Ovary (tissue), 9 donors: ENCODE data around the gene ATF7. TPM values are rescaled to one million over a fixed set of nuclear protein-coding genes. Genes with fewer than 3 reads are reported as not detected.

Experiments
- DNase-seq, 5 donors: peaks; one replicate each; pipeline ENCODE4 v3.0.0-alpha.2; 2019 to 2020
- H3K27ac ChIP-seq, 2 donors: fragments of 200-600 bp; one replicate each; pipeline versions ENCODE4 v1.5.1 to v1.8.0; 2019 to 2022
- H3K27me3 ChIP-seq: fragments of 200-600 bp; one replicate; pipeline ENCODE4 v1.8.0; 2022
- H3K36me3 ChIP-seq: fragments of 200-600 bp; sonication (generic); one replicate; pipeline ENCODE4 v1.5.1; 2019
- H3K4me1 ChIP-seq: one replicate; pipeline ENCODE4 v1.8.1; 2013; ENCODE audit warnings: mild to moderate bottlenecking, moderate library complexity; ENCODE audit not compliant: insufficient read depth
- H3K4me3 ChIP-seq: fragments of 200-600 bp; sonication (generic); one replicate; pipeline ENCODE4 v1.5.1; 2017
- H3K9me3 ChIP-seq, 2 donors: fragments of 200-600 bp in 1 of 2; sonication (generic) in 1 of 2; one replicate each; pipeline versions ENCODE4 v1.5.1 to v1.8.1; 2013 to 2019; ENCODE audit warnings: mild to moderate bottlenecking in 1 of 2, moderate library complexity in 1 of 2
- EP300 ChIP-seq: sonication (generic); formaldehyde crosslinking; IDR thresholded peaks from one replicate; pipeline ENCODE4 v1.6.1; 2017; ENCODE audit warnings: antibody characterized with exemption
- POLR2A ChIP-seq: fragments of 450-650 bp; IDR thresholded peaks from one replicate; pipeline ENCODE4 v1.6.1; 2017; ENCODE audit warnings: antibody characterized with exemption, mild to moderate bottlenecking, moderate library complexity
- WGBS, 3 donors: extraction: QIAGEN DNeasy Blood & Tissue Kit in 1 of 3; methylation state at CpG; one replicate each; pipeline versions ENCODE4 v1.1.5 to v1.1.7; 2013 to 2017; 5-methylcytosine and 5-hydroxymethylcytosine counted together
- intact Hi-C, 4 donors: fragments of 100-400 bp; cut with DNase I; formaldehyde crosslinking; loops; one replicate each; pipeline versions ENCODE4 v1.11.0 to v1.15.1; 2022 to 2023
- polyA plus RNA-seq, 2 donors: library from polyadenylated mRNA; stranded (reverse); fragments of 200-250 nt in 1 of 2; fragments of 350-450 nt in 1 of 2; fragmentation: Illumina TruSeq in 1 of 2; extraction: RNeasy Lipid Tissue Mini Kit (QIAGEN cat#74804) in 1 of 2; gene quantifications; one replicate each; pipeline ENCODE4 v1.2.3, GENCODE V29; 2013 to 2014
- total RNA-seq, 7 donors: library from RNA; depleted of rRNA in 2 of 7; stranded (reverse); fragments of >200 nt in 2 of 7; fragmentation: NEBNext Ultra II Directional in 3 of 7; extraction: Animal tissue kit (Norgen Biotek cat#: 25700) in 3 of 7; gene quantifications; one replicate each; pipeline versions ENCODE4 v1.1.0 to v1.2.4, GENCODE V29; 2016 to 2023
- TF ChIP-seq, protein P1 (sequence below), 3 donors: fragments of 450-650 bp in 2 of 3; fragments of 200-600 bp in 1 of 3; IDR thresholded peaks; one replicate each; pipeline versions ENCODE4 v1.5.1 to v1.8.0; 2016 to 2022; ENCODE audit warnings: antibody characterized with exemption in 3 of 3, mild to moderate bottlenecking in 1 of 3
- donor health status: DM: no; HTN: no; CAD: no; lungs with moderate emphysema.
- donor health status: DM: no; HTN: no; CAD: no.
- donor health status: Bipolar disorder and iron deficiency.
- donor health status: DM: yes; HTN: yes; CAD: no.
- donor health status: DM: no; HTN: no; CAD: no.
- donor health status: DM: yes; HTN: yes; CAD: no.

Gene ATF7
- total and polyA plus RNA-seq, 9 donors, result 19.8 to 68.5 (median 41.3) TPM

DNA sequence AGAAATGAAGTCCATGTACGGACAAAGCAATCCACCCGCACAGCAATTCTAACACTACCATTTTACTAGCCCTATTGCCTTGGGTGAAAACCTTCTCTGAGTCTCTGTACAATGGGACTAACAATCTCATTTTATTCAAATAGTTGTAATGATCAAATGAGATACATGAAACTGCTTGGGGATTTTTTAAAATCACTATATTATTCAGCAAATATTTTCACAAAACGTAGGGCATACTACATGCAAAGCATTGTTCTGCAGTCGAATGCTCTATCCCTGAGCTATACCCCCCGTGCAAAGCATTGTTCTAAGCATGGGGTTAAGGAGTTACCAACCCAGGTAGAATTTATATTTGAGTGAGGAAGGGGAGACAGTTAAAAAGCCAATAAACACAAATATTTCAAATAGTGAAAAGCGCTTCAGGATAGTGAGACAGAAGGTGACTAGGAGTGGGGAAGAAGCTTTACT is 554 bp upstream of the ATF7 start:
- H3K9me3 ChIP-seq, result no peaks in the 10 kb centered on the region
- no peaks in the 10 kb centered on the region for H3K36me3 ChIP-seq
- WGBS, 3 donors, result 22 to 26% (median 22%) methylated on average over 6 of the region's 6 CpGs
- intact Hi-C loops, result loop anchor here in 2 of 4 donors (5.0 to 10.0 kb wide), 2 partner anchors 48 to 51 kb away; partner anchors contain the start of gene ATP5MC2 (in 2 of the 2)
- peak overlapping the region; percentile 74 for H3K4me3 ChIP-seq
- peak overlapping the region in 1 of 2 donors; percentile 93 for H3K27ac ChIP-seq
- no peak for DNase-seq
- peaks cover 6% of the 10 kb centered on the region for H3K4me1 ChIP-seq
- H3K27me3 ChIP-seq, result no peaks in the 10 kb centered on the region
- no peak for TF ChIP-seq POLR2A
- TF ChIP-seq EP300, result no peak
- TF ChIP-seq, protein P1, sequence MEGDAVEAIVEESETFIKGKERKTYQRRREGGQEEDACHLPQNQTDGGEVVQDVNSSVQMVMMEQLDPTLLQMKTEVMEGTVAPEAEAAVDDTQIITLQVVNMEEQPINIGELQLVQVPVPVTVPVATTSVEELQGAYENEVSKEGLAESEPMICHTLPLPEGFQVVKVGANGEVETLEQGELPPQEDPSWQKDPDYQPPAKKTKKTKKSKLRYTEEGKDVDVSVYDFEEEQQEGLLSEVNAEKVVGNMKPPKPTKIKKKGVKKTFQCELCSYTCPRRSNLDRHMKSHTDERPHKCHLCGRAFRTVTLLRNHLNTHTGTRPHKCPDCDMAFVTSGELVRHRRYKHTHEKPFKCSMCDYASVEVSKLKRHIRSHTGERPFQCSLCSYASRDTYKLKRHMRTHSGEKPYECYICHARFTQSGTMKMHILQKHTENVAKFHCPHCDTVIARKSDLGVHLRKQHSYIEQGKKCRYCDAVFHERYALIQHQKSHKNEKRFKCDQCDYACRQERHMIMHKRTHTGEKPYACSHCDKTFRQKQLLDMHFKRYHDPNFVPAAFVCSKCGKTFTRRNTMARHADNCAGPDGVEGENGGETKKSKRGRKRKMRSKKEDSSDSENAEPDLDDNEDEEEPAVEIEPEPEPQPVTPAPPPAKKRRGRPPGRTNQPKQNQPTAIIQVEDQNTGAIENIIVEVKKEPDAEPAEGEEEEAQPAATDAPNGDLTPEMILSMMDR (IDR thresholded peaks at IDR 0.05), result no peak

DNA sequence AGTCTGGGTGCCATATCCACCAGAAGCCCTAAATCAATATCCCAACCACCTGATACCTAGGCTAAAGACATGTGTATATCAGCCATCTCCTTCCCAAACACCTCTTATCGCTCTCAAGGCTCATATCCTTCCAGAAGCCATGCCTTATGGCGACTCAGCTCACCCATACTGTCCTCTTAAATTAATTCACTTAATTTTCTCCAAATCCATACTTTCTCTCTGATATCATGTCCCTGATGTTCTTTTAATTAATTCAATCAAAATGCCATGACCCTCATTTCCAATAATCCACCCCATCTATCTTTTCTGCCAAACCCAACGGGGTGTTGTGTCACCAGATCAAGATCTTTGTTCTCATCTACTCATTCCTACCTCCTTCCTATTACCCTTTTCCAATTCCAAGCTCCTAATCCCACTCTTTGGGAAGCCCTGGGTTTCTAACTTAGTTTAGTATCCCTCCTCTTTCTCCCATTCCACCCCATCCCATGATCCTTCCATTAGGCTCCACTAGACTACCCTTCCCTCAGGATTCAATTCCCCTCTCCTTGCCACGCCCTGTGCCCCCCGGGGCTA is 723 bp downstream of the ATF7 start:
- WGBS, 3 donors, result 7 to 9% (median 8%) methylated on average over 5 of the region's 5 CpGs
- no peaks in the 10 kb centered on the region for H3K36me3 ChIP-seq
- no peak for DNase-seq
- peak overlapping the region; percentile 74 for H3K4me3 ChIP-seq
- H3K27me3 ChIP-seq, result no peaks in the 10 kb centered on the region
- intact Hi-C loops, result loop anchor here in 2 of 4 donors (5.0 to 10.0 kb wide), 2 partner anchors 49 to 52 kb away; partner anchors contain the start of gene ATP5MC2 (in 2 of the 2)
- H3K9me3 ChIP-seq, result no peaks in the 10 kb centered on the region
- TF ChIP-seq EP300 (no peak), POLR2A (no peak)
- TF ChIP-seq, protein P1 (IDR thresholded peaks at IDR 0.05), result no peak
- H3K27ac ChIP-seq, result peak overlapping the region; percentile 53 to 93
- H3K4me1 ChIP-seq, result peaks cover 6% of the 10 kb centered on the region

DNA sequence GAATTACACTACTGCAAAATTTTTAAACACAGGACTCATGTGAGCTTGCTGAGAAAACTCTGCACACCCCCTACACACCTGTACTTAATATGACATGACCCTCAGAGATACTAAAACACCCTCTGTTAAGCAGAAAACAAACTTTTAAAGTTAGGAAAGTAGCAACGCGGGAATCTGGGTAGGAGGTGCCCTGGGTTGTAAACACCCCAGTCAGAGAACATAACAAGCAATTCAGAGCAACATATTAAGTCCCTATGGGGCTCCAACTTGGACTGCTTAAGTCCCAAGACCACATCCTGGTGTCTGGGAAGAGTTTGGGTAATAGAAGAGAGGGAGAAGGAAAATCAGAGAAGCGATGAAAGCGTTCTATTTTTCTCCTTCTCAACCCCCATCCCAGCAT is 1.2 kb downstream of the ATF7 start:
- WGBS, 3 donors, result 20 to 27% (median 22%) methylated on average over 4 of the region's 4 CpGs
- TF ChIP-seq POLR2A, result no peak
- TF ChIP-seq, protein P1 (IDR thresholded peaks at IDR 0.05), result no peak
- TF ChIP-seq EP300, result no peak

DNA sequence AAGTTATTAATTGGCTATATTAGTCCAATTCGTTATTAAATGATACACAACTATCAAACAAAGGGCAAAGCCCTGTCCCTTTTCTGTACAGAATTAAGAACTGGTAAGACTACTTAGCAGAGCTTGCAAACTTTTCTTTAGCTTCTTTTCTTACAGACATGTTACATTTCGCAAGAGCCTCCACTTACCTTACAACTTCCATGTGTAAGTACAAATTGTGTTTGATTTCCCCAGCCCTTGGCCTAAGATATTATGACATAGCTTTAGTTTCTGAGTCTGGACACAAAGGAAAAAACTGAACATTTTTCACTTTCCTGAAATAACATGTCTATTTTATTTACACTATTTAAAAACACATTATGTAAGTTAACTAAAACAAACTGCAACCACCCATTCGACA is 1.7 kb downstream of the ATF7 start:
- Histone ChIP-seq H3K4me3 (peak overlapping the region; percentile 74), H3K27ac (peak overlapping the region in 1 of 2 donors; percentile 93), H3K27me3 (no peaks in the 10 kb centered on the region), H3K36me3 (no peaks in the 10 kb centered on the region), H3K9me3 (no peaks in the 10 kb centered on the region), H3K4me1 (peaks cover 9% of the 10 kb centered on the region)
- DNase-seq, result no peak
- intact Hi-C loops, result loop anchor here in 1 of 4 donors (10.0 kb wide), 1 partner anchor 50 kb away; the partner anchor contains the start of gene ATP5MC2
- 8 to 18% (median 10%) methylated on average over 3 of the region's 3 CpGs for WGBS, 3 donors
- no peak for TF ChIP-seq POLR2A
- TF ChIP-seq, protein P1 (IDR thresholded peaks at IDR 0.05), result no peak
- no peak for TF ChIP-seq EP300

More for the DNA sequence above, 1.2 kb downstream of the ATF7 start:
- no peaks in the 10 kb centered on the region for H3K9me3 ChIP-seq
- peak overlapping the region; percentile 53 to 93 for H3K27ac ChIP-seq
- intact Hi-C loops, result loop anchor here in 2 of 4 donors (5.0 to 10.0 kb wide), 2 partner anchors 50 to 52 kb away; partner anchors contain the start of gene ATP5MC2 (in 2 of the 2)
- H3K27me3 ChIP-seq, result no peaks in the 10 kb centered on the region
- H3K36me3 ChIP-seq, result no peaks in the 10 kb centered on the region
- peaks cover 6% of the 10 kb centered on the region for H3K4me1 ChIP-seq
- H3K4me3 ChIP-seq, result peak overlapping the region; percentile 74
- no peak for DNase-seq
